SK-N-MC (cell line): Measurements from ENCODE around the gene SV2C.

ENCODE experiments used
- EZH2 ChIP-seq: fragments of 200-600 bp; sonication (generic); IDR thresholded peaks from one replicate; pipeline ENCODE4 v1.6.1; 2017; ENCODE audit warnings: antibody characterized with exemption
- FOXP2 ChIP-seq: optimal IDR thresholded peaks from 2 replicates; pipeline ENCODE3; 2011; ENCODE audit warnings: mild to moderate bottlenecking, moderate library complexity; ENCODE audit not compliant: insufficient read depth; ENCODE audit errors: extremely low read length, control extremely low read depth
- POLR2AphosphoS5 ChIP-seq: IDR thresholded peaks from 2 replicates; pipeline ENCODE4 v1.6.1; 2012; ENCODE audit warnings: mild to moderate bottlenecking, low read depth, low read length, borderline replicate concordance

GRCh38 chr5:76154009-76154690, 71.0 kb downstream of the SV2C start:
- TF ChIP-seq POLR2AphosphoS5 (no peak), EZH2 (no peak), FOXP2 (no peak)
